Activated T-cell treated with anti-CD3 and anti-CD28 coated beads, Interleukin-2, amount 50 U/mL, for 72 hours (primary cell): ENCODE measurements around the gene RAB44. TPM values are rescaled to one million over a fixed set of nuclear protein-coding genes. Genes with fewer than 3 reads are reported as not detected.

Experiments
- ATAC-seq, 2 donors: fragments of 150-1000 bp; cut with Tn5 transposase; replicated peaks in 1 of 2; 2 replicates each; pipeline ENCODE4 v1.10.0; 2021; ENCODE audit warnings: moderate library complexity in 2 of 2, mild to moderate bottlenecking in 1 of 2
- DNase-seq, 2 donors: peaks; one replicate each; pipeline ENCODE4 v3.0.0; 2021 to 2022; ENCODE audit warnings: mixed read lengths in 1 of 2
- H3K27ac Mint-ChIP-seq: one replicate; pipeline ENCODE4 v1.8.0; 2022; ENCODE audit warnings: mild to moderate bottlenecking, moderate library complexity, mixed read lengths
- H3K27me3 Mint-ChIP-seq: one replicate; pipeline ENCODE4 v1.8.0; 2022; ENCODE audit warnings: low read depth, mixed read lengths
- H3K36me3 Mint-ChIP-seq, 2 donors: one replicate each; pipeline ENCODE4 v1.8.0; 2022; ENCODE audit warnings: mixed read lengths in 2 of 2, mild to moderate bottlenecking in 1 of 2; ENCODE audit not compliant: insufficient read depth in 2 of 2
- H3K4me1 Mint-ChIP-seq: one replicate; pipeline ENCODE4 v1.8.0; 2022; ENCODE audit warnings: low read depth, mixed read lengths
- H3K4me3 Mint-ChIP-seq, 2 donors: one replicate each; pipeline ENCODE4 v1.8.0; 2022; ENCODE audit warnings: mild to moderate bottlenecking in 2 of 2, mixed read lengths in 2 of 2, moderate library complexity in 2 of 2
- H3K9me3 Mint-ChIP-seq, 2 donors: one replicate each; pipeline ENCODE4 v1.8.0; 2022; ENCODE audit warnings: mixed read lengths in 2 of 2
- total RNA-seq, 2 donors: library from RNA; stranded (reverse); gene quantifications; one replicate each; pipeline ENCODE4 v1.2.3, GENCODE V29; 2022

The RAB44 gene
- total RNA-seq, 2 donors from 2014 or later, result 0.05 to 0.09 TPM

DNA sequence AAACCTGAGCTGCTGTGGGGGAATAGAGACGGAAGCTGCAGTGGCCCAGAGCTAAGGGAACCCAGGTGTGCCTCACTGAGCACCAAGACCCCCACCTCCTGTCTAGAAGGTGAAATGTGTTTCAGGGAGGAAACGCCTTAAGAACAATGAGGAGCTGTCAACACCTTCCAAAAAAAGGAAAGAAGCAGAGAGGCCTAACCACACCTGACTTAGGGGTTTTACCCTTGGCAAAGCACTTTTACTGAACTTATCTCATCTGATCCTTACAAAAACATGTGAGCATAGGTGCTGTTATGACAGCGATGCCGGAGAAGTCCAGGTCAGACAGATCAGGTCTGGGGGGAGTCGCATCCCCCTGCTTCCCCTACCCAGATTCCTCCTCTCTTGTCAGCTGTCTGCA lies 35.2 kb upstream of the RAB44 start:
- Mint-ChIP-seq H3K4me1 (peaks cover 5% of the 10 kb centered on the region), H3K27ac (no peak overlapping the region), H3K36me3 (no peaks in the 10 kb centered on the region), H3K4me3 (no peak overlapping the region), H3K9me3 (no peaks in the 10 kb centered on the region), H3K27me3 (peaks cover 27% of the 10 kb centered on the region)
- no peak for DNase-seq
- ATAC-seq, result peak in 1 of 2 donors; percentile 20

DNA sequence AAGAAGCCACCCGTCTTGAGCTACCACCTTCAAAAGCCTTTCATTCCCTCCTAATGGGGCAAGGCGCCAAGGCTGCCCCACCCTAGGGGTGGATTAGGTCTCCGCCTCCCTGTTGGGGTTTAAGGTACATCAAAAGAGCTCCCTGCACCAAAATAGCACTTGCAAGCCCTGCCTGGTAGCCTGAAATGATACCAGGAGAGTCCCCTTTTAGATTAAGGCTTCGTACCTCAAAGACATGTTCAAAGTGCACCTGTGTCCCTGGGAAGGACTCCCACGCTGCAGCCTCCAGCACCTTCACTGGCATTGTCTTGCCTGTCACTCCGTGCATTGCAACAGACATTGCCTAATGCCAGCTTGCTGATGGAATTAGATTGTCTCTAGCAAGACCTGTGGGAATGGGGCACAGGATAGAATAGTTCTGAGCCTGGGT lies 34.8 kb upstream of the RAB44 start:
- ATAC-seq (peak in 1 of 2 donors; percentile 24), DNase-seq (no peak)
- no peak overlapping the region for H3K4me3 Mint-ChIP-seq
- H3K27me3 Mint-ChIP-seq, result peaks cover 23% of the 10 kb centered on the region
- no peak overlapping the region for H3K27ac Mint-ChIP-seq
- peaks cover 5% of the 10 kb centered on the region for H3K4me1 Mint-ChIP-seq
- H3K36me3 Mint-ChIP-seq, result no peaks in the 10 kb centered on the region
- H3K9me3 Mint-ChIP-seq, result no peaks in the 10 kb centered on the region

DNA sequence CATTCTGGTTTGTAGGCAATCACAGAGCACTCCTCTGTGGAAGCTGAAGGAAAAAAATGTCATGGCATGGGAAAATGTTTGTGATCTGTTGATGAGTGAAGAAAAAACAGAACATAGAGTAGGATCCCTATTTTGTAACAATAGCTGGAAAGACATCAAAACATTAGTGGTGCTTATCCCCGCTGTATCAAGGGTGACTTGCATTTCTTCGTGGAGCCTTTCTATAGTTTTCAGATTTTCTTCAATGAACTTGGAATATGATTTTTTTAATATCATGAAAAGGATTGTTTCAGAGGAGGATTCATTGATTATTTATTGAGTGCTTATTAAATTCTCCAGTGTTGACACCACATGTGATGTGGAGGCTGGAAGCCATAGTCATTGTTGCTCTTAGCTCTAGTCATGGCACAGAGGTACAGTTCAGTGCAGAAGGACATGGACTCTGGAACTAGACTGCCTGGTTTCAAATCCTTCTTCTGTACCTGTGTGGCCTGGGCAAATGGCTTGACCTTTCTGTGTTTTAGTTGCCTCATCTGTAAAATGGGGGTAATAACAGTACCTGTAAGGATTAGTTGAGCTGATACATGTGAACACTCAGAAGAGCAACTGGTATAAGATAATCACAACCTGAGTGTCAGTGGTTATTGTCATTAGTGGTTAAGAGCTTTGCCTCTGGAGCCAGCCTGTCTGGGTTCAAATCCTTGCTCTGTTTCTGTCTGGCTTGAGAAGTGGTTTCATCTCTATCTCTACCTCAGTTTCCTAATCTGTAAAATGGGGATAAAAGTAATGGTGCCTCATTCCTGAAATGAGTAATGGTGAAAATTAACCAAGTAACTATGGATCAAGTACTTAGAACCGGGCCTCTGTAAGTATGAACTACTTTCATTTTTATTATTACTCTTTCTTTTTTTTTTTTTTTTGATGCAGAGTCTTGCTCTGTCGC lies 33.9 kb upstream of the RAB44 start:
- no peaks in the 10 kb centered on the region for H3K36me3 Mint-ChIP-seq
- ATAC-seq (peak in 1 of 2 donors; percentile 41), DNase-seq (no peak)
- peaks cover 19% of the 10 kb centered on the region for H3K27me3 Mint-ChIP-seq
- H3K9me3 Mint-ChIP-seq, result no peaks in the 10 kb centered on the region
- no peak overlapping the region for H3K4me3 Mint-ChIP-seq
- H3K4me1 Mint-ChIP-seq, result peaks cover 5% of the 10 kb centered on the region
- no peak overlapping the region for H3K27ac Mint-ChIP-seq

DNA sequence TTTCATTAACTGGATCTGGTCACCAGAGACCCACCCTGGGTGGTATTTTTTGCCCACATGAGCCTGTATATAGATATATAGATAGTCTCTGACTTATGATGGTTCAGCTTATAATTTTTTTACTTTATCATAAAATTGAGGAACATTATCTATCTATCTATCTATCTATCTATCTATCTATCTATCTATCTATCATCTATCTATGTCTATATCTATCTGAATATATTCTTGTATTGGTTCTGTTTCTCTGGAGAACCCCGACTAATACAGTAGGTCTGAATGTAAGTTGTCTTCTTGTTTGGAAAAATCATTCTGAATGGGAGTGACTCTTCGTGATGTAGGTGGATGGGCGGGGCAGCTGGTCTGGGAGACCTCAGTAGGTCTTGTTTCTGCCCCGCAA lies 32.4 kb upstream of the RAB44 start:
- H3K4me3 Mint-ChIP-seq, result no peak overlapping the region
- no peak for ATAC-seq
- no peaks in the 10 kb centered on the region for H3K36me3 Mint-ChIP-seq
- H3K27ac Mint-ChIP-seq, result no peak overlapping the region
- peaks cover 9% of the 10 kb centered on the region for H3K27me3 Mint-ChIP-seq
- H3K4me1 Mint-ChIP-seq, result peaks cover 5% of the 10 kb centered on the region
- no peaks in the 10 kb centered on the region for H3K9me3 Mint-ChIP-seq
- DNase-seq, result no peak

DNA sequence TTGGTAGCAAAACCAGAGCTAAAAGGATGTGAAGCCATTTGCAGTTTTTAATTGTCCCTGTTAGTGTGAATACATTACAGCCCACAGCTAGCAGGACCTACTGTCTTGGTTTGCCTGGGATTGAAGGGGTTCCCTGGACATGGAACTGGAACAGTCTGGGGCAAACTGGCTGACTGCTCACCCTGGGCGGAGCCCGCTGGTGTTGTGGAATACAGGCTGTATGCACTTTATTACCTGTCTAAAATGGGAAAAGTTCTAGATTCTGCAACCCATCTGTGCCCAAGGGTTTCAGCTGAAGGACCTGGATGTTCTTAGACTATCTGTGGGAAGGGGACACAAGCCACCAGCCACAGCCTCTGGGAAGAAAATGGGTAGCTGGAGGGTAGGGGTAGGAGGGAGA lies 31.3 kb upstream of the RAB44 start:
- no peak overlapping the region for H3K4me3 Mint-ChIP-seq
- H3K27me3 Mint-ChIP-seq, result peaks cover 9% of the 10 kb centered on the region
- no peak overlapping the region for H3K27ac Mint-ChIP-seq
- no peak for DNase-seq
- H3K4me1 Mint-ChIP-seq, result peaks cover 5% of the 10 kb centered on the region
- no peaks in the 10 kb centered on the region for H3K36me3 Mint-ChIP-seq
- H3K9me3 Mint-ChIP-seq, result no peaks in the 10 kb centered on the region
- no peak for ATAC-seq

DNA sequence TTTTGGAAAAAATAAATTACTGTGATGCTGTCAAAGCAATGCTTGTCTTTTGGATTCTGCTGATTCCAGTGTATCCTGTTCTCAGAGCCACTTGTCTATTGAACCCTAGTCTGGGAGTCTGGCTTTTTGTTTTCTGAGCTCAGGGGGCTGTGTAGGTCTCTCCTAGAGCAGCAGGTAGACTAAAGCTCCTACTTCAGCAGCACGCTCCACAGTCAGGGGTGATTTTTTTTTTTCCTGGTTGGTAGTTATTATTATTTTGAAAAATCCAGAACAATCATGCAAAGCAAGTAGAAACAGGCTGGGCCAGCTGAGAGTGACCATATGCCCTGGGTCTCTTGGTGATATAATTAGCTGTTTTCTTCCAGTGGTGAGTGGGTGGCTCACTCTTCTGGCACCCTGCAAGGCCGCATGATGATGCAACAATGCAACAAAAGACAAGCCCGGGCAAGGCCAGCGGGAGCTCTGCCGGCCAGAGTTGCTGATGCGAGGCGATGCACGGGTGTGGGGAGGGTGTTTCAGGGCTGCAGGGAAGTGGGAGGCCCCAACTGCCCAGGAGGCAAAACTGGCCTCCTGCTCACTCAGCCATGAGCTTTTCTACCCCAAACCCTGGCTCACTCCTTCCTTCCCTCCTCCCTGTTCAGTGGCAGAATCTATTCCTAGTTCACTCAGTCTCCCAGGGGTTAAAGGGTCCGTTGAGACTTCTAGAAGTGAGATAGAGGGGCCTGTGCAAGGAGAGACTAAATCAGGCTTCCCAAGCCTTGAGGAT lies 30.6 kb upstream of the RAB44 start:
- no peak for ATAC-seq
- Mint-ChIP-seq H3K36me3 (no peaks in the 10 kb centered on the region), H3K9me3 (no peaks in the 10 kb centered on the region), H3K4me3 (no peak overlapping the region), H3K27me3 (peaks cover 9% of the 10 kb centered on the region), H3K4me1 (peaks cover 5% of the 10 kb centered on the region), H3K27ac (no peak overlapping the region)
- DNase-seq, result no peak

DNA sequence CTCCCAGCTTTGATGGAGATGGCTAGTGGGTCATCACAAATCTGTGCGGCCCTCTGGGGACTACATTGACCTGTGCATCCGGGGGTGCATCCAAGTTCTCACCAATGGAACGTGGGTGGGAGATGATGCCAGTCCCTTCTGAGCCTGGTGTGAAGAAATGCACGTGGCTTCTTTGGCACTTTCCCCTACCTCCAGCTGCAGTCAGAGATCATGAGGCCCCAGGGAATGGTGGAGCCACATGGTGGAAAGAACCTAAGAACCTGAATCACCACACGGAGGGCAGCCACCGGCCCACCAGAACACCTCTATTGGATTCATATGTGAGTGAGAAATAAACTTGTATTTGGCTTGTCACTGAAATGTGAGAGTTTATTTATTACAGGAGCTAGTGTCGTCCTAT lies 29.0 kb upstream of the RAB44 start:
- Mint-ChIP-seq H3K27ac (no peak overlapping the region), H3K36me3 (no peaks in the 10 kb centered on the region), H3K27me3 (peaks cover under 1% of the 10 kb centered on the region), H3K4me1 (peaks cover 5% of the 10 kb centered on the region), H3K9me3 (no peaks in the 10 kb centered on the region), H3K4me3 (no peak overlapping the region)
- DNase-seq, result no peak
- ATAC-seq, result no peak

DNA sequence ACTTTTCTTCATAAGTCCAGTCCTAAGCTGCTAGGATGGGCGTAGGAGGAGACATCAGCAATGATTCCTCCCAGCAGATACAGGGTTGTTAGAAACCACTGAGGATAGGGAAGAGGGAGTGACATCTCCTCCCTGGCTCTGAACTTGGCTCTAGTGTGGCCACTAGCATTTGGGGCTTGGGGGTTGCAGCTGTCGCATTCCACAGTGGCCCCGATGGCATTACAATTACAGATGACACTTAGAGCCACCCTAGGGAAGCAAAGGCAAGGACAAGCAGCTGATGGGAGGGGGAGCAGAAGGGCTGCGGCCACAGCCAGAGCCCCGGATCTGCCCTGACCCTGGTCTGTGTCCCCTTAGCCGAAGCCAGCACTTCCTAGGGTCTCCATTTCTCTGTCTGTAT lies 28.6 kb upstream of the RAB44 start:
- ATAC-seq (no peak), DNase-seq (no peak)
- H3K36me3 Mint-ChIP-seq, result no peaks in the 10 kb centered on the region
- H3K4me1 Mint-ChIP-seq, result peaks cover 4% of the 10 kb centered on the region
- no peaks in the 10 kb centered on the region for H3K27me3 Mint-ChIP-seq
- H3K4me3 Mint-ChIP-seq, result no peak overlapping the region
- no peak overlapping the region for H3K27ac Mint-ChIP-seq
- H3K9me3 Mint-ChIP-seq, result no peaks in the 10 kb centered on the region

DNA sequence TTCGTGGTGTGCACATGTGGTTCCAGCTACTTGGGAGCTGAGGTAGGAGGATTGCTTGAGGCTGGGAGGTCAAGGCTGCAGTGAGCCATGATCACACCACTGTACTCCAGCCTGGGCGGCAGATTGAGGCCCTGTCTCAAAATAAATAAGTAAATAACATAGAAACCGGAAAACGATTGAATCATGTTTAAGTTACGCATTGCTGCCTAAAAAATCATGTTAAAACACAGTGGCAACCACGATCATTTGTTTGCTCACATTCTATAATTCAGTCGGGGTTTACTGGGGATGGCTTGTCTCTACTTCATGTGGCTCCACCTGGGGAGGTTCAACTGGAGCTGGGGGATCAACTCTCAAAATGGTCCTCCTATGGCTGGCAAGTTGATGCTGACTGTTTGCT lies 27.4 kb upstream of the RAB44 start:
- DNase-seq, result no peak
- Mint-ChIP-seq H3K9me3 (no peaks in the 10 kb centered on the region), H3K27me3 (no peaks in the 10 kb centered on the region), H3K4me1 (no peaks in the 10 kb centered on the region), H3K36me3 (no peaks in the 10 kb centered on the region), H3K4me3 (no peak overlapping the region), H3K27ac (no peak overlapping the region)
- no peak for ATAC-seq

DNA sequence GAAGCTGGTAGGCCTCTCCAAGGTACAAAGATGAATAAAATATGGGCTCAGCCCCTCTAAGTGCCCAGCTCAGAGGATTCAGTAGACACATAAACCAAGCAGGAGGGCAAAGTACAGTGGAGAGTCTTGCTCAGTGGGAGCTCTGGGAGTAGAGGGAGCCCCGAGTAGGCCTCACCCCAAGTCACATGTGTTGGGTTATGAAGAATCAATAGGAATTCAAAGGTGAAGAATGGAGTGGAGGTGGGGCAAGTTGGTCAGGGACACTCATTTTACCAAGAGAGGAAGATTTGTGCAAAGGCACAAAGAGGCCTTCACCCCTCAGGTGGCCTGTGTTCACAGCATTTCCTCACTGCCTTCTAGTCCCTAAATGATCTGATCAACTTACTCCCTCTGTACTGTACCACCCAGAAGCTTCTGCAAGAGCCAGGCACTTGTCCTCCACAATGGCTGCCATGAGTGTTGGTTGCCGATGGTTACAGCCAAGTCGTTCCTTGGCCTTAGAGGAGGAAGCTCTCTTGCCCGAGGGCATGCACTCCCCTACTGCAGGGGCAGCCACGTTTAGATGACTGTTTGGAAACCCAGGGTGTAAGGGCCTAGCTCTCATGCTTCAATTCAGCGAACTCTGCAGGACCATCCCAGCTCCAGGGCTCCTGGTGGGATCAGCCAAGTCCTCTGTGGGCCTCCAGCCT lies 25.8 kb upstream of the RAB44 start:
- peaks cover under 1% of the 10 kb centered on the region for H3K27me3 Mint-ChIP-seq
- H3K27ac Mint-ChIP-seq, result no peak overlapping the region
- ATAC-seq, result no peak
- no peaks in the 10 kb centered on the region for H3K9me3 Mint-ChIP-seq
- no peak overlapping the region for H3K4me3 Mint-ChIP-seq
- DNase-seq, result no peak
- H3K4me1 Mint-ChIP-seq, result peaks cover 14% of the 10 kb centered on the region
- no peaks in the 10 kb centered on the region for H3K36me3 Mint-ChIP-seq

DNA sequence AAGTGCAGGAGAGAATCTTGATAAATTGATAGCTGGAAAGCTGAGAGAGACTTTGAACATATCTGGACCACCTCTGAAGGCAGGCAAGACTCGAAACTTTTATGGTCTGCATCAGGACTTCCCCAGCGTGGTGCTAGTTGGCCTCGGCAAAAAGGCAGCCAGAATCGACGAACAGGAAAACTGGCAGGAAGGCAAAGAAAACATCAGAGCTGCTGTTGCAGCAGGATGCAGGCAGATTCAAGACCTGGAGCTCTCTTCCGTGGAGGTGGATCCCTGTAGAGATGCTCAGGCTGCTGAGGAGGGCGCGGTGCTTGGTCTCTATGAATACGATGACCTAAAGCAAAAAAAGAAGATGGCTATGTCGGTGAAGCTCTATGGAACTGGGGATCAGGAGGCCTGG lies 23.7 kb upstream of the RAB44 start:
- Mint-ChIP-seq H3K27ac (no peak overlapping the region), H3K27me3 (peaks cover 8% of the 10 kb centered on the region), H3K4me3 (no peak overlapping the region), H3K4me1 (peaks cover 34% of the 10 kb centered on the region), H3K9me3 (no peaks in the 10 kb centered on the region), H3K36me3 (peaks cover 3 to 4% of the 10 kb centered on the region in 2 donors)
- no peak for DNase-seq
- no peak for ATAC-seq

DNA sequence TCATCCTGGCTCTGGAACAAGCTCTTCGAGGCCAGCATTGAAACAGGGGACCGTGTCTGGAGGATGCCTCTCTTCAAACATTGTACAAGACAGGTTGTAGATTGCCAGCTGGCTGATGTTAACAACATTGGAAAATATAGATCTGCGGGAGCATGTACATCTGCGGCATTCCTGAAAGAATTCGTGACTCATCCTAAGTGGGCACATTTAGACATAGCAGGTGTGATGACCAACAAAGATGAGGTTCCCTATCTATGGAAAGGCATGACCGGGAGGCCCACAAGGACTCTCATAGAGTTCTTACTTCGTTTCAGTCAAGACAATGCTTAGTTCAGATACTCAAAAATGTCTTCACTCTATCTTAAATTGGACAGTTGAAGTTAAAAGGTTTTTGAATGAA lies 22.7 kb upstream of the RAB44 start:
- H3K4me1 Mint-ChIP-seq, result peaks cover 36% of the 10 kb centered on the region
- ATAC-seq (no peak), DNase-seq (no peak)
- peaks cover 8% of the 10 kb centered on the region for H3K27me3 Mint-ChIP-seq
- H3K27ac Mint-ChIP-seq, result no peak overlapping the region
- H3K36me3 Mint-ChIP-seq, result peaks cover 3 to 4% of the 10 kb centered on the region in 2 donors
- no peak overlapping the region for H3K4me3 Mint-ChIP-seq
- no peaks in the 10 kb centered on the region for H3K9me3 Mint-ChIP-seq
